GM10248 (cell line): ENCODE measurements around the gene YWHAG.
"Not testable (repeated sequence)": the region's sequence is repeated elsewhere in the genome, so short reads cannot be mapped to it uniquely, and the experiment has no call there.

Source experiments
- CTCF ChIA-PET: fragments of 300-600 bp; sonication (Branson Sonifier 250); formaldehyde crosslinking; extraction: SDS; loops from one replicate; lab custom pipeline; 2021; ENCODE audit warnings: antibody characterized with exemption; lab: Yijun Ruan, JAX
- POLR2A ChIA-PET: fragments of 350-650 bp; sonication (Branson Sonifier 250); formaldehyde crosslinking; extraction: SDS; loops from one replicate; lab custom pipeline; 2020; ENCODE audit warnings: antibody characterized with exemption; lab: Yijun Ruan, JAX
- DNase-seq: peaks from one replicate; pipeline ENCODE4 v3.0.0; 2012; ENCODE audit errors: extremely low spot score
- TF ChIP-seq, protein P1 (sequence below): IDR thresholded peaks from 2 replicates; pipeline ENCODE4 v1.5.1; 2012; ENCODE audit warnings: mild to moderate bottlenecking, low read depth; ENCODE audit errors: extremely low read depth, missing control alignments, control extremely low read depth

The YWHAG gene

DNA sequence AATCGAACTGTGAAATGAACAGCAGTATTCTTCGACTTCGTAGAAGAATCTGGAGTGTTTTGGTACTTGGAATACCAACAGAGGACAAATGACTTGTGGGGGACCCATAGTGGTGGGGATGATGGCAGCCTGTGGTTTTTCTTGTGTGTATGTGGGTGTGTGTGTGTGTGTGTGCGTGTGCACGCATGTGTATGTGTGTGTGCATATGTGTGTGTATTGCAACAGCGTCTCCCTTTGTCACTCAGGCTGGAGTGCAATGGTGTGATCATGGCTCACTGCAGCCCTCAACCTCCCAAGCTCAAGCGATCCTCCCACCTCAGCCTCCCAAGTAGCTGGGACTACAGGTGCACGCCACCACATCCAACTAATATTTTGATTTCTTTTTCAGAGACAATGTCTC is 9.4 kb upstream of the YWHAG start:
- DNase-seq: no peak
- CTCF ChIA-PET: interaction anchor here (0.9 to 6.5 kb wide), 4 partner anchors 8 to 54 kb away, joined by 3 to 30 read pairs (median 3); partner anchors contain the start of gene YWHAG
- TF ChIP-seq, protein P1, sequence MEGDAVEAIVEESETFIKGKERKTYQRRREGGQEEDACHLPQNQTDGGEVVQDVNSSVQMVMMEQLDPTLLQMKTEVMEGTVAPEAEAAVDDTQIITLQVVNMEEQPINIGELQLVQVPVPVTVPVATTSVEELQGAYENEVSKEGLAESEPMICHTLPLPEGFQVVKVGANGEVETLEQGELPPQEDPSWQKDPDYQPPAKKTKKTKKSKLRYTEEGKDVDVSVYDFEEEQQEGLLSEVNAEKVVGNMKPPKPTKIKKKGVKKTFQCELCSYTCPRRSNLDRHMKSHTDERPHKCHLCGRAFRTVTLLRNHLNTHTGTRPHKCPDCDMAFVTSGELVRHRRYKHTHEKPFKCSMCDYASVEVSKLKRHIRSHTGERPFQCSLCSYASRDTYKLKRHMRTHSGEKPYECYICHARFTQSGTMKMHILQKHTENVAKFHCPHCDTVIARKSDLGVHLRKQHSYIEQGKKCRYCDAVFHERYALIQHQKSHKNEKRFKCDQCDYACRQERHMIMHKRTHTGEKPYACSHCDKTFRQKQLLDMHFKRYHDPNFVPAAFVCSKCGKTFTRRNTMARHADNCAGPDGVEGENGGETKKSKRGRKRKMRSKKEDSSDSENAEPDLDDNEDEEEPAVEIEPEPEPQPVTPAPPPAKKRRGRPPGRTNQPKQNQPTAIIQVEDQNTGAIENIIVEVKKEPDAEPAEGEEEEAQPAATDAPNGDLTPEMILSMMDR: no peak
- POLR2A ChIA-PET: no interaction called here

DNA sequence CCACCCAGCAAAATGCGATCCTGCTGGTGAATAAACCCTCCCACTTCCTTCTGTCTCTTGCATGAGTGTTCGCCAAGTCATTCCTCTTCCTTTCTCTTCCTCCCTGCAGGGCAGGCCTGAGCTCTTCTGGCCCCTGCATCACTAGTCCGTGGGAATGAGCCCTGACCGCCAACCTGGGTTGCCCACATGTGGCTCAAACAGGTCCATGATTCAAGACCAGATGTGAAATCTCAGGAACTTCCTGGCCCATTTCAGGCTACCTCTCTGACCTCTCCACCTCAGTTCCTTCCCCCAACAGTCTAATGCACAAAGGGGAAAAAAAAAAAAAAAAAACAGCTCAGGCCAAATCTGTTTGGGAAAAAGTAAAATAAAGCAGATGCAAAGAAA is 5.4 kb upstream of the YWHAG start:
- TF ChIP-seq, protein P1: no peak
- no peak for DNase-seq
- CTCF ChIA-PET: interaction anchor here (2.2 kb wide), 1 partner anchor 50 kb away, joined by 5 read pairs; no protein-coding TSS in a partner anchor
- POLR2A ChIA-PET: interaction anchor here (0.5 to 0.7 kb wide), 3 partner anchors 29 to 61 kb away, joined by 3 to 7 read pairs (median 6); no protein-coding TSS in a partner anchor

DNA sequence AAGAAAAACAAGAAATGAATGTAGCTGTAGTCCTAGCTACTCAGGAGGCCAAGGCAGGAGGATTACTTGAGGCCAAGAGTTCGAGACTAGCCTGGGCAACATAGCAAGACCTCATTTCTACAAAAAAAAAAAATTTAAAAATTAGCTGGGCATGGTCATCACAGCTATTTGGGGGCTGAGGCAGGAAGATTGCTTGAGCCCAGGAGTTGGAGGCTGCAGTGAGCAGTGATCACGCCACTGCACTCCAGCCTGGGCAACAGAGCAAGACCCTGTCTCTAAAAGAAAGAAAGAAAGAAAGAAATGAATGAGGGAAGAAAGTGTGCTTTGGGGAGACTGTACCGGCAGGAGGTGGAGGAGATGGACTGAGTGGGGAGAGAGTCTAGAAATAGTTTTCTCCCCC is 5.0 kb upstream of the YWHAG start:
- POLR2A ChIA-PET: interaction anchor here (0.5 kb wide), 1 partner anchor 60 kb away, joined by 7 read pairs; no protein-coding TSS in a partner anchor

DNA sequence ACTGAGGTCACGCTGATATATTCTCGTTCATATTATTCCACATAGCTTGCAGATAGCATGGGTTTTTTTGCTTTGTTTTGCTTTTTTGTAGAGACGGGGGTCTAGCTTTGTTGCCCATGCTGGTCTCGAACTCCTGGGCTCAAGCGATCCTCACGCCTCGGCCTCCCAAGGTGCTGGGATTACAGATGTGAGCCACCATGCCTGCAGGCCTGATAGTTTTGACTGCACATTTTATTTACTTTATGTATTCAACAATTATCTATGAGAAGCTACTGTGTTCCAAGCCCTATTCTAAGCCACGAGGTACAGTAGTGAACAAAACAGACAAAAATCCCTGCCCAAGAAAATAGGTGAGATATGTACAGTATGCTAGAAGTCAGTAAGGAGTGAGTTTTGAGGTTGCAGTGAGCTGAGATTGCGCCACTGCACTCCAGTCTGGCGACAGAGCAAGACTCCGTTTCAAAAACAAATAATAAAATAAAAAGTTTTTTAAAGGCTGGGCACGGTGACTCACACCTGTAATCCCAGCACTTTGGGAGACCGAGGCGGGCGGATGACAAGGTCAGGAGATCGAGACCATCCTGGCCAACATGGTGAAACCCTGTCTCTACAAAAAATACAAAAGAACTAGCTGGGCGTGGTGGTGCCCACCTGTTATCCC is 1.3 kb upstream of the YWHAG start:
- DNase-seq: no peak
- TF ChIP-seq, protein P1: no peak
- CTCF ChIA-PET: interaction anchor here (0.7 to 3.3 kb wide), 12 partner anchors 10 to 182 kb away, joined by 3 to 30 read pairs (median 6); partner anchors contain the start of gene SRRM3
- POLR2A ChIA-PET: interaction anchor here (0.6 to 1.5 kb wide), 2 partner anchors 33 to 96 kb away, joined by 3 to 5 read pairs; no protein-coding TSS in a partner anchor

More for the DNA sequence above, 5.0 kb upstream of the YWHAG start:
- CTCF ChIA-PET: interaction anchor here (2.2 kb wide), 1 partner anchor 49 kb away, joined by 5 read pairs; no protein-coding TSS in a partner anchor
- DNase-seq: not testable (repeated sequence)

DNA sequence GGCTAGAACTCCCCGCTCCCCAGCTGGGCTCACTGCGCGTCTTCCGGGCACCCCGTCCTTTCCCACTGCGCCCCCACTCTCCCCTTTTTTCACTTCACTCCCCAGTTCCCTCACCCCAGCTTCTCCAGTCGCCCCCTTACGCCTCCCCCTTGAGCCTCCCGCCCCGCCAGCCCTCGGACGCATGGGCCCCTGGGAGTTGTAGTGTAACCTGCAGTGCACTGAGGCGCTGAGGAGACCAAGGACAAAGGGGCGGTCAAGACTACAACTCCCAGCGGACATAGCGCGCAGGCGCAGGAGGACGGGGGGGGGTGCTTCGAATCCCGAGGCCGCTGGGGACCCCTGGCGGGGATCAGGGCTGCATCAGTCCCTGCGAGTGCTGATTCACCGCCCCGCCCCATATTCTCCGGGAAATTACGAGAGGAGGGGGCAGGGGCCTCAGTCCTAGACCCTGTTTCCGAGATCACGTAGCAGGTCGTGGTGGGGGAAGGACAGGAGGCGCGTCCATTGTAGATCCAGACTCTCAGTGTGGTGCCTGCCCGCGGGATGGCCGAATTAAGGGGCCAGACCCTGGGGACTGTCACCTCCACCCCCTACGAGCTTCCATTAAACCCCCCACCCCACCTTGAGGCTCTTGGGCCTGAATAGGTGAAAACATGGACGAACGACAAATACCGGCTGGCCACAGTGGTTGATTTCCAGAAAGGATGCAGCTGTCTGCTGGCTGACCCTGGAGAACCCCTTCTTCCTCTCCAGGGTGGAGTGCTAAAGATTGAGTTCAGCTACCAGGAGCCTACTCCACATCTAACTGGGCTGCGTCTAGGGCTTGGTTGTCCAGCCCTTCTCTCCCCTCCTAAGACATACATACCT is 553 bp upstream of the YWHAG start:
- POLR2A ChIA-PET: interaction anchor here (0.7 to 1.5 kb wide), 4 partner anchors 18 to 56 kb away, joined by 3 to 5 read pairs (median 3); partner anchors contain the start of gene HSPB1
- DNase-seq: peak; percentile 97
- CTCF ChIA-PET: interaction anchor here (0.7 to 3.3 kb wide), 18 partner anchors 9 to 181 kb away, joined by 3 to 30 read pairs (median 4); partner anchors contain the start of gene SRRM3
- TF ChIP-seq, protein P1: peak; percentile 82

DNA sequence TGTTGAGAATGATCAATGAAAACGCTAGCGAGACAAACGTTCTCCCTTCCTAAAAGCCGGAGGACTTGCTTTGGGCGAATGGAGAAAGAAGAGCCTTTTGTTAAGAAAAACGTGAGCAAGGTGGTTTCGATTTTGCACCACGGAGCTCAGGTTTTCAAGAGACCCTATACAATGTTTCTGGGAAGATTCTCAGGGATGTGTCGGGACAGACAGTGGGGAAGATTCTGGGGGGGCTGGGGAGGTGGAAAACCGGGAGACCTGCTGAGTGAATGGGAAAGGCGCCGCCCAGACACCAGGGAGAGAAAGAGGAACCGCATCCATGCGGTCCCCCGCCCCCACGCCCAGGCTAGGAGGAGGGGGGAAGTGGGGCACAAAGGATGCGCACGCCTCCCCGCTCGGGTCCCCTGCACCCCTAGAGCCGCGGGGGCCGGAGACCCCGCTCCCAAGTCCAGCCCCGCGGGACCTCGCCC is 745 bp downstream of the YWHAG start:
- ChIA-PET CTCF (interaction anchor here (0.8 to 3.3 kb wide), 6 partner anchors 13 to 56 kb away, joined by 3 to 30 read pairs (median 3); no protein-coding TSS in a partner anchor), POLR2A (interaction anchor here (1.2 kb wide), 1 partner anchor 39 kb away, joined by 3 read pairs; no protein-coding TSS in a partner anchor)
- DNase-seq: no peak
- TF ChIP-seq, protein P1: no peak
